Inferior parietal cortex (tissue), 1 donor: Measurements from ENCODE around the gene FCN1.

Experiments
- DNase-seq: peaks from one replicate; pipeline ENCODE4 v3.0.0-alpha.2; 2016; ENCODE audit errors: extremely low spot score

Gene FCN1

GRCh38 chr9:134915046-134915985, 2.4 kb downstream of the FCN1 start:
- DNase-seq: no peak

DNA sequence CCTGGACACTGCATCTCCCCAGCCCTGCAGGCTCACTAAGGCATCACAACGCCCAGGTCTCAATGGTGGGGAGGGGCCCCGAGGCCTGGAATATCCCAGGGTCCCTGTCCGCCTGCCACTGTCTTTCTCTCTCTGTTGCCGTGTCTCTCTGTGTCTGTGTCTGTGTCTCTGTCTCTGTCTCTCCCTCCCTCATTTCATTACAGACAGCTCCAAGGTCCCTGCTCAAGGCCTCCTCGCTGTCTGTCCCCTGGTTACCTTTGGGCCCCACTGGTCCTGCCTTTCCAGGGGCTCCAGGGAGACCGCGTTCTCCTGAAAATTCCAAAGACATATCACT, 3.2 kb downstream of the FCN1 start:
- DNase-seq: no peak

- no peak for DNase-seq
Observed at GRCh38 chr9:134913713-134914500, 3.8 kb downstream of the FCN1 start.

- no peak for DNase-seq
Observed at GRCh38 chr9:134913041-134913712, 4.5 kb downstream of the FCN1 start.

- DNase-seq: no peak
Observed at GRCh38 chr9:134912126-134912840, 5.4 kb downstream of the FCN1 start.

GRCh38 chr9:134909511-134910481, 7.9 kb downstream of the FCN1 start:
- DNase-seq: no peak

DNA sequence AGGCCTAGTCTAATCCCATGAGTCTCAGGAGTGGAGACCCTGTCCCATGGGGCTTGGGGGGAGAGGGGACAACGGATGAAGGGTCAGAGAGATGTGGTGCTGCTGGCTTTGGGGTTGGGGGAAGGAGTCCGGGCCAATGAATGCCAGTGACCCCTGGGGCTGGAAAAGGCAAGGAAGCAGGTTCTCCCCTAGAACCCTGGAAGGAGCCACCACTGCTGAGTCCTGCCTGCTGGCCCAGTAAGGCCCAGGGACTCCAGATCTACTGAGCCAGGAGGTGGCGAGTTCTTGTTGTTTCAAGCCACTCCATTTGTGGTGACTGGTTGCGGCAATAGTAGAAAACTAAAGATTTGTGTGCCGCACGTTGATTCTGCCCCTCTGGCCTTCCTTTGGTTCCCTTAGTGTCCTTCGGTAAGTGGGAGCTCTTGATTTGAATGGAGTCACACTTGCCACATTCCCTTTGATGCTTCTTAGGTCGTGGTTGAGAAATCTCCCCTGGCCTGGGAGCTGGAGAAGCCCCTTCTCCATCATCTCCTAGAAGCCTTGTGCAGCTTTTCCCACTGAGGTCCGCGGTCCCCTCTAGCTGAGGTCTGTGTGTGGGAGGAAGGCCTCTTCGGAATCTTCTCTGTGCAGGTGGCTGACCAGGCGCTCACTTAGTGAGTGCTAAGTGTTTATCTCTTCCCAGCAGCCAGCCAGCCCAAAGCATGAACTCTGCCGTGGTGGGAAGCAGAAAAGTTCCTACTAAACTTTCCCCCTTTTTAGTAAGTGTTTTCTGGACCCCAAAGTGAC, 9.0 kb downstream of the FCN1 start:
- DNase-seq: no peak

DNA sequence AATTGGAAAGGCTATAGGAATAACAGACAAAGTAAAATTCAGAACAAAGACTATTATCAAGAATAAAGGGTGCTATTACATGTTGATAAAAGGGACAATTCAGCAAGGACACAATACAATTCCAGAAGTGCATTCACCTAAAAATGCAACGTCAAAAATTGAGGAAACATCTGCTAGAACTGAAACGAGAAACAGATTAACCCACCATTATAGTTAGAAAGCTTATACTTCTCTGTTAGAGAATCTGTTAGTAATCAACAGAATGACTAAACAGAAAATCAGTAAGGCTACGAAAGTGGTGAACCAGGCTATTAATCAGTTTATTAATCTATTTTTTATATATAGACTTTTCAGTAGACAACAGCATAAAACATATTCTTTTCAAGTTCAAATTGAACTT, 14.8 kb downstream of the FCN1 start:
- DNase-seq: no peak

DNA sequence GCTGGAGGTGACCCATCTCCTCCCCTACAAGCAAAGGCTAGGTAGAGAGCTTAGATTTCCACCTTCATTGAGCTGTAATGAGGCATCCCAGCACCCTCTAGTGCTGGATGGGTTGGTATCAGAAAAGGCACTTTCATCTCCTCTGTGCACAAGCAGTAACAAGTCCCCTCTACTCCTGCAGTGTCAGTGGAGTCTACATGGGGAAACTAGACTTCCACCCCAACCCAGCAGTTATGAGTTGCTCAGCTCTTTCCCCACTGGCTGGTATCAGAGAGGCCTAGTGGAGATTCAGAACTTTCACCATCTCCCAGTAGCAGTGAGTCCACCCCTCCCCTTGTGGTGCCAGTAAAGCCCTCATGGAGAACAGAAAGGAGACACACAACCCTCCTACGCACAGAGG, 17.9 kb downstream of the FCN1 start:
- DNase-seq: no peak

GRCh38 chr9:134899168-134899567, 18.5 kb downstream of the FCN1 start:
- DNase-seq: no peak

GRCh38 chr9:134898319-134898718, 19.4 kb downstream of the FCN1 start:
- DNase-seq: no peak

- no peak for DNase-seq
Observed at GRCh38 chr9:134897584-134898170, 20.0 kb downstream of the FCN1 start.

DNA sequence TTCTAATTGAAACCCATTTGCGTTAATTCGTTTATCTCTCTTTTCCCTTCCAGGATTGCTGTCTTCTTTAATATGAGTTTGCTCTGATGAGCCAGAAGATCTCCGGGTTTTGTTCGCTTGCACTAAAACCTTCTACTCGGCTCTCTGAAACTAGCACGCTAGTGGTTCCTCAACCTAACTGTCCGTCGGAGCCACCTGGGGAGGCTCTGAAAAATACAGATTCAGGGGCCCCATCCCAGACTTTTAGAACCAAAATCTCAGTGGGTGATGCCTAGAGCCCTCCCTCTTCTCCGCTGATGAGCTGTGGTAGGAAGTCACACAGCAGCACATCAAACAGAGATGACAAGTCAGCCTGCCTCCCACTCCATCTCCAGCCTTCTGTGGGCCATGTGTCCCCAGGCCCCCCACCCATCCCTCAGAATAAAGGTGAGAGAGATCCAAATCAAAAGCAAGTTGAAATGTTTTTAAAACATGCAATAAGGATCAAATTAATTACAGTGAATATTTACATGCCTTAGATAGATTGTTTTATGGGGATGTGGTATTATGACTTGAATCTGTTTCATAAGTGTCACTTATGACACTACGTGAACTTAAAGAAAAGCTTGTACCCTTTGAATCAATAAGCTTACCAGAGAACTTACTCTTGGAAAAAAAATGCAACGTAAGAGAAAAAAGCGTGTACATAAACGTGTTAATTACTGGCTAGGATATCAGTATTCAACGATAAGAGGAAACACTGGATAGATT, 20.7 kb downstream of the FCN1 start:
- DNase-seq: no peak

DNA sequence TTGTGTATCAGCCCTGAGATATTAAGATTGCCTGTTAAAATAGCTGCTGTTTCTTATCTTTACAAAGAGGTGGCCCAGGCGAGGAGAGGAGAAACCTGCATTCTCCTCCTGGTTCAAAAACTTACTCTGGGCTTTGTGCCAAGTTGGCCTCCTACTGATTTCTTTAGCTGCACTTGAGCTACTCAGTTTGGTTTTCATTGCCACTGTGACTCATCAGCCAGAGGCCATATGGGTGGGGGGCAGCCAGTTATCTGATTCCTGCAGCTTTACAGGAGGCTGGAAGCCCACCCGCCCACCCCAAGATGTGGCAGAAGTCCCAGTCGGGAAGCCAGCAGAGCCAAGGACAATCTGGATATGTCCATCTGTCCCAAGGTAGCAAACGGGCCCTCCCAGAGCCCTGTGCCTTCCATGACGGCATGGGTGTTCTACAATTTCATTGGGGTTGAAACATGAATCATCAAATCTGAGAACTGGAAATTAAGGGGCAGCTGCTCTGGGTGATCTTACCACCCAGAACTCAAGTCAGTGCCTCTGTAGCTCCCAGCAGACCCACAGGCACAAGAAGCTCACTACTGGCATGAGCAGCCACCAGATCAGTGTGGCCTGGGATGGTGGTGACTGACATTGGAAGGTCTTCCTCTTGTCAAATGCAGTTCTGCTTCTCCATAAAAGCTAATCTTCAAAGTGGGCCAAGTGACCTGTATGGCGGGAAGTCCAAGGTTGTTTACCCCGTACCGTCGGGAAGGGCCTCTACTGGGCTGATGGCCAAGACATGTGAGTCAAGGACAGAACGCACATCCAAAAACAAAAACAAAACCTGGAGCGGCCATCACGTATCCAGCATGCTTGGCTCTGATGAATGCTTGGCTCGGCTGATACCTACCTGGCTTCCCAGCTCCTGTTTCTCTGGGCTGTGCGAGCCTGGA, 21.5 kb downstream of the FCN1 start:
- DNase-seq: peak; percentile 43

DNA sequence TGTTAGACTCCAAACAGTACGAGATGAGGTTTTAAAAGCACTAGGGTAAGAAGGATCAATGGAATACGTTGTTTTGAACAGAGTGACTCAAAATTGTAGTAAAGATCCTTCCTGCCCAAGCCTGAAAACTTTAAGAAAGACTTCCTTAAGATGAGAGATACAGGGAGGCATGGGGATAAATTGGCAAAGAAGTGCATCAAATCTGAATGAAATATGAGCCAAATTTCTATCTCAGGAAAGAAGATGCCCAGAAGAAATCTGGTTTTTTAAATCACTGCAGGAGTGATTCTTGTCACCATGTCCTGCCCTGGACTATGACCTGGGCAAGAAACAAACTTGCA, 22.2 kb downstream of the FCN1 start:
- DNase-seq: peak; percentile 2

- DNase-seq: no peak
Observed at GRCh38 chr9:134895097-134895496, 22.6 kb downstream of the FCN1 start.

- no peak for DNase-seq
Observed at GRCh38 chr9:134894136-134894860, 23.4 kb downstream of the FCN1 start.
